DMS153 treated with DMSO at 0.1 percent for 48 hours (cell line): Measurements from ENCODE around the gene DPP7.

ENCODE experiments used
- DNase-seq: peaks from one replicate; lab custom pipeline; 2025; ENCODE audit not compliant: unreplicated experiment; lab: John Stamatoyannopoulos, UW

DPP7 gene

GRCh38 chr9:137112564-137113384, 1.8 kb downstream of the DPP7 start:
- DNase-seq, result no peak

- DNase-seq, result no peak
These were observed 2.6 kb downstream of the DPP7 start for GRCh38 chr9:137111788-137112563.

- no peak for DNase-seq
These were observed 3.4 kb downstream of the DPP7 start for GRCh38 chr9:137110911-137111787.

- DNase-seq, result no peak
These were observed 4.2 kb downstream of the DPP7 start for GRCh38 chr9:137110147-137110910.

- no peak for DNase-seq
These were observed 5.0 kb downstream of the DPP7 start for GRCh38 chr9:137109250-137110146.

GRCh38 chr9:137108608-137109249, 5.8 kb downstream of the DPP7 start:
- no peak for DNase-seq

- no peak for DNase-seq
These were observed 6.6 kb downstream of the DPP7 start for GRCh38 chr9:137107982-137108381.

GRCh38 chr9:137107312-137107921, 7.1 kb downstream of the DPP7 start:
- DNase-seq, result no peak

GRCh38 chr9:137106662-137107250, 7.8 kb downstream of the DPP7 start:
- DNase-seq, result no peak

- no peak for DNase-seq
These were observed 8.5 kb downstream of the DPP7 start for GRCh38 chr9:137105814-137106661.

GRCh38 chr9:137103206-137103999, 11.1 kb downstream of the DPP7 start:
- DNase-seq, result no peak

- no peak for DNase-seq
These were observed 15.3 kb downstream of the DPP7 start for GRCh38 chr9:137099231-137099630.

GRCh38 chr9:137097761-137098462, 16.6 kb downstream of the DPP7 start:
- no peak for DNase-seq

- no peak for DNase-seq
These were observed 17.6 kb downstream of the DPP7 start for GRCh38 chr9:137096785-137097546.
